Nasal cavity respiratory epithelium epithelial cell of viscerocranial mucosa (primary cell): ENCODE measurements around the gene LRRN2. TPM values are rescaled to one million over a fixed set of nuclear protein-coding genes. Genes with fewer than 3 reads are reported as not detected.

Experiments
- total RNA-seq: library from RNA; depleted of rRNA; stranded (reverse); fragments of >200 nt; gene quantifications from 2 replicates; pipeline ENCODE4 v1.2.3, GENCODE V29; 2014

LRRN2 gene
- total RNA-seq: not detected in 2 replicates

GRCh38 chr1:204685236-204686006, at the start of gene LRRN2:
TSS of gene LRRN2 (minus strand) at chr1:204685738. CDS start at chr1:204619992, 65,746 bp downstream.

Other genes starting within 250 kb of the LRRN2 start
- gene PIK3C2B, start 190.9 kb downstream of the LRRN2 start, total RNA-seq: 3.4 and 11.0 TPM in 2 replicates
- 29.0 and 42.6 TPM in 2 replicates for gene MDM4, start 169.3 kb downstream of the LRRN2 start, total RNA-seq
- gene NFASC, start 185.1 kb upstream of the LRRN2 start, total RNA-seq: 0.34 and 1.1 TPM in 2 replicates